D721Med (cell line): ENCODE data around the gene RETREG1.
A peak's percentile ranks its signal among the peaks of the same experiment; 100 is the strongest.

ENCODE experiments used
- DNase-seq: peaks from one replicate; pipeline ENCODE4 v3.0.0; 2011; ENCODE audit warnings: low spot score; ENCODE audit not compliant: insufficient read length
- FAIRE-seq: peaks from 2 replicates; lab custom pipeline; 2011; peaks lifted over from hg19 to GRCh38; lab: Jason Lieb, UNC
- CTCF ChIP-seq: IDR thresholded peaks from 2 replicates; pipeline ENCODE4 v1.5.1; 2012; ENCODE audit warnings: mild to moderate bottlenecking, control low read depth; ENCODE audit not compliant: insufficient read depth; ENCODE audit errors: missing control alignments

RETREG1 gene, protein sequence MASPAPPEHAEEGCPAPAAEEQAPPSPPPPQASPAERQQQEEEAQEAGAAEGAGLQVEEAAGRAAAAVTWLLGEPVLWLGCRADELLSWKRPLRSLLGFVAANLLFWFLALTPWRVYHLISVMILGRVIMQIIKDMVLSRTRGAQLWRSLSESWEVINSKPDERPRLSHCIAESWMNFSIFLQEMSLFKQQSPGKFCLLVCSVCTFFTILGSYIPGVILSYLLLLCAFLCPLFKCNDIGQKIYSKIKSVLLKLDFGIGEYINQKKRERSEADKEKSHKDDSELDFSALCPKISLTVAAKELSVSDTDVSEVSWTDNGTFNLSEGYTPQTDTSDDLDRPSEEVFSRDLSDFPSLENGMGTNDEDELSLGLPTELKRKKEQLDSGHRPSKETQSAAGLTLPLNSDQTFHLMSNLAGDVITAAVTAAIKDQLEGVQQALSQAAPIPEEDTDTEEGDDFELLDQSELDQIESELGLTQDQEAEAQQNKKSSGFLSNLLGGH

GRCh38 chr5:16616536-16617273 is at the start of gene RETREG1:
Gene RETREG1 (minus strand): TSS chr5:16616997. CDS start chr5:16616971, 26 bp downstream.
- no peak for TF ChIP-seq CTCF
- FAIRE-seq (no peak), DNase-seq (peak; percentile 55)

GRCh38 chr5:16666130-16666882 is 49.5 kb upstream of the RETREG1 start:
- DNase-seq (no peak), FAIRE-seq (no peak)
- TF ChIP-seq CTCF, result no peak

DNA sequence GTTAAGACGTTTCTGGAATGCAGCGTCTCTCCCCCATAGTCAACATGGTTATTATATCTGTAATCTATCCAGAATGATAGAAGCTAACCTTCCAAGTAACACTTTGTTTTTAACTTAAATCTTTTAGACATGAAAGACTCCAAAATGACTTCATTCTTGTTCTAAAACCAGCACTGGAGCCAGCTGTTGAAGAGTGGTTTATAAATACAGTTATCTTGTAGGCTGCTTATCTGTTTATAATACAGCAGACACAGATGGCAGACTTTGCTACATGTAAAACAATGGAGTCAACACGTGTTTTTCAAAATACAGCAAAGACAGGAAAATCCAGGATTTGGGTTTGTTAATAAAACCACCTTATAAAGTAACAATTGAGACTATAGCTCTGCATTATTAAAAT is 48.8 kb upstream of the RETREG1 start:
- DNase-seq (no peak), FAIRE-seq (no peak)
- no peak for TF ChIP-seq CTCF

- FAIRE-seq, result no peak
- DNase-seq, result no peak
- no peak for TF ChIP-seq CTCF
Observed at GRCh38 chr5:16664368-16664767, 47.6 kb upstream of the RETREG1 start.

DNA sequence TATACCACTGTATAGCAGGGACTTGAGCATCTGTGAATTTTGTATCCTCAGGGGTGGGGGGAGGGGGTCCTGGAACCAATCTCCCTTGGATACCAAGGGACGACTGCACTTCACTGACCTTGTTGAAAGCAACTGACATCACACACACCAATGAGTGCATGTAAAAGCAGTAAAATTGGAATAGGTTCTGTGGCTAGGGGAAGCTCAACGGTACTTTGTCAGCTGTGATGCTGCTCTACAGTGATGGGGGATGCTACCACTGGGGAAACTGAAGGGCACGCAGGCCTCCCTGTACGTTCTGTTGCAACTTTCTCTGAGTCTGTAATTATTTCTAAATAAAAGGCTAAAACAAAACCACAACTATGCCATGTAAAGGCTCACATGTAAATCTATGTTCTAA is 47.0 kb upstream of the RETREG1 start:
- FAIRE-seq, result no peak
- TF ChIP-seq CTCF, result no peak
- no peak for DNase-seq

GRCh38 chr5:16661713-16662112 is 44.9 kb upstream of the RETREG1 start:
- FAIRE-seq, result no peak
- DNase-seq, result no peak
- TF ChIP-seq CTCF, result no peak
